ENCODE data around the gene CHSY1.
"Not testable (repeated sequence)": the region's sequence is repeated elsewhere in the genome, so short reads cannot be mapped to it uniquely, and the experiment has no call there.

CHSY1 gene

DNA sequence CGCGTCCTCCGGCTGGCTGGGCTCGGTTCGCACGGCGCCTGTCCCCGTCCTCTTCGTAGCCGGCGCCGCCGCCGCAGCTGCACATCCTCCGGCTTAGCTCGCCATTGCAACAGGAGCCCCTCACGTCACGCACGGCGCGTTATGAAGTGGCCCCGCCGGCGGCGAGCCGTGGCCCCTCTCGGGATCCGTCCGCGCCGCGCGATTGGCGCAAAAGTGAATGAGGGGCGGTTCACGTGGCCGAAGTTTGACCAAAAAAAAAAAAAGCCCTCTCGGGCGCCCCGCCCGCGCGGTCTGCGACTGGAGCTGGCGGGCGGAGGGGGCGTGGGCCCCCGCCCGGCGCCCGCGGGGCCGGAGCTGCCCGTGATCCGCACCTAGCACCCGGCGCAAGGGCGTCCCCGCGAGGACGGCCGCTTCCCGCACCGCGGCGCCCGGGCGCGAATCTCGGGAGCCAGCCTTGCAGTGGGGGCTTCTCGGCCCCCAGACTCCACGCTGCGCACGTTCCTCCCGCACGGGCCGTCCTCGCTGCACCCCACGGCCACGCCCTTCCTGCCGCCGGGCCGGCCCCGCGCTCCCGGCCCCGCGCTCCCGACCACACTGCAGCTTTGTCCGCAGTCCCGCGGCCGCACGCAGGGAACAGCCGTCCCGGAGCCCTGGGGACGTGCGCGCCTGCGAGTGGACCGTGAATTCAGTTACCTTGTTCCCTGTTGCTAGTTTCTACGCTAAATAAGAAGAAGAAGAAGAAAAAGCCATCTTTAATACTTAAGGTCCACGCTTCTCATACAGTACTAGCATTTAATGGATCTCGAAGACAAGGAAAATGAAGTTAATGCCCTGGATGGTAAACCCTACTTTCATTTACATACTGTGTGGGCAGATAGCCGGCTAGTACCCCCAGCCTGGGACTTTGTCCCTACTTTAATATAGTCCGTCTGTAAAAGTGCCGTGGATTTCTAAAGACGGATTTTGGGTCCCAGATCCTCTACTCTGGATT, at the start of gene CHSY1:
CHSY1 (minus strand) TSS at position 219 of the 991 bp plus-strand sequence. CDS start 592 bp downstream, outside the sequence.
- peak; percentile 89 for DNase-seq (ENCODE audit: low spot score)

DNA sequence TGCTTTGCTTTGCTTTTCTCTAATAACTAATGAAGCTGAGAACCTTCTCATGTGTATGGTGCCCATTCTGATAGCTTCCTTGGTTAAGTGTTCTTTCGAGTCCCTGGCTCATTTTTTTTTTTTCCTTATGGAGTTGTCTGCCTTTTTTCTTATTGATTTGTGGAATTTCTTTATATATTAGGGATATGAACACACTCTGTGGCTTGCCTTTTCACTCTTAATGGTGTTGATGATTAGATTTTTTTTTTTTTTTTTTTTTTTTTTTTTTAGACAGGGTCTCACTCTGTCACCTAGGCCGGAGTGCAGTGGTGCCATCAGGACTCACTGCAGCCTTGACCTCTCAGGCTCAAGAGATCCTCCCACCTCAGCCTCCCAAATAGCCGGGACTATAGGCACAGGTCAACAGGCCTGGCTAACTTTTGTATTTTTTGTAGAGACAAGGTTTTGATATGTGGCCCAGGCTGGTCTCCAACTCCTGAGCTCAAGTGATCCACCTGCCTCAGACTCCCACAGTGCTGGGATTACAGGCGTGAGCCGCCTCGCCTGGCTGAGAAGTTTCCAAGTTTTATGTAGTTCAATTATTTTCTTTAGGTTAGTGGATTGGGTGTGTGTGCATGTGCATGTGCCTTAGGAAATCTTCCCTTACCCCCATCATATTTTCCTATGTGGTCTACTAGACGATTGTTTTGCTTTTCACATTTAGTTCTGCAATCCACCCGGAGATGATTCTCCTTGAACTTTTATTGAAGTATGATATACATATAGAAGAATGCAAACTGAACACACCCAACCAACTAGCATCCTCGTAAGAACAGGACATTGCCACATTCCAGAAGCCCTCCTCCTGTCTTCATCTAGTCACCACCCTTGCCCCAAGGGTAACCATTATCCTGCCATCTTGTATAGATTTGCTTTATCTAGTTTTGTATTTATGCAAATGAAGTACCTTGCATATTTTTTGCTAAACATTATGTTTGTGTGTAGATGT, 44.9 kb upstream of the CHSY1 start:
- DNase-seq (ENCODE audit: low spot score), result no peak

- peak; percentile 77 for DNase-seq (ENCODE audit: low spot score)
Measured at GRCh38 chr15:101295607-101296161, 43.8 kb upstream of the CHSY1 start.

DNA sequence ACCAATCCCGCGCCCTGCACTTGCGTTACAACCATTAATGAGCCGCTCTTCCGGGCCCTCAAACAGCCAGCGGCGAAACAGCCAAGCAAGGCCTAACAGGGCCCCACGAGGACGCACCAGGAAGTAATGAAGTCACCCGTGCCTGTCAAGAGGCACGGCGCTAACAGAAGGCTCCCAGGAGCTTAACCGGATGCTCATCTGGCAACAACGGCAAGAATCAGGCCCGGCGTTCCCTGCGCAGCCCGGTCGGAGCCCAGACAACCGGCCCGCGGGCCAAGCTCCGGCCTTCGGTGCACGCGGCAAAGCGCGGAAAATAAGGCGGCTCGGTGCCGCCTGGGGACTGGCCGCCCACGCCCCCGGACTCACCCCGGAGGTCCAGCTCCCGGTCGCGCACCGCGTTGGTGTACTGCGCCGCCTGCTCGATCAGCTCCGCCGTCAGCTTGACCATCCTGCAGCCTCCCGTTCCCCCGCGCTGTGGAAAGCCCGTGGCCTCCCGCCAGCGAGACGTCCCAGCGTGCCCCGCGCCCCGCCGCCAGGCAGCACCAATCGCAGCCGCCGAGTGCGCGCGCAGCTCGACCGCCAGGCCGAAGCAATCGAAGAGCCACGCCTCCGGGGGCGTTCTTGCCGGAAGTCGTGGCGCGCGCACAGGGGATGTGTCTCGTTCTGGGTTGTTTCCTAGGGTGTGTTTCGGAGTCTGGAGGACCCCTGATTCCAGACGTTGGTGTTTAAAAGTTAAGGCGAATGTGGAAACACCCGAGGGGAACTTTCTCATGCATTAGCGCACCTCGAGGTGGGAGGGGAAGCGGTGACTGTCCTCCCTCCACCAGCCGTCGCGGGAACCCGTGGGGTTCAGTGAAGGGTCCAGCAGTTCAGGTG, 43.1 kb upstream of the CHSY1 start, which contains the start of gene SNRPA1:
SNRPA1 (minus strand) TSS at position 518 of the 876 bp plus-strand sequence; CDS start at position 448, 70 bp downstream.
- DNase-seq (ENCODE audit: low spot score), result peak; percentile 93

DNA sequence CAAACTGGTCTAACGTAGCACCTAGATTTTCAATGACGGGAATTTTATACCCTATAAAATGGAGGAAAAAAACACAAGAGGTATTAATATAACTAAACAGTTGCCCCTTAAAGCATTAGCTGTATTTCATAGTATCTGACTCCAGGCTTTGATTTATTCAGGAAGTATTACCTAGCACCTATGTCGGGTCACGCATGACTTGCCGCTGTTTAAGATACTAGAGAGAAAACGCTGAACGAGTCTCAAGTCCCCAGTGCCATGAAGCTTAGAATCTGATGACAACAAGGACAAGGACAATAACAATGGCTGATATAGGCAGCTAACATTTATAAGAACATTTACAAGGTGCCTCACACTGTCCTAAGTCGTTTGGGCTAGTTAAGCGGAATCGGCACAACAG, 41.3 kb upstream of the CHSY1 start:
- DNase-seq (ENCODE audit: low spot score), result no peak

DNA sequence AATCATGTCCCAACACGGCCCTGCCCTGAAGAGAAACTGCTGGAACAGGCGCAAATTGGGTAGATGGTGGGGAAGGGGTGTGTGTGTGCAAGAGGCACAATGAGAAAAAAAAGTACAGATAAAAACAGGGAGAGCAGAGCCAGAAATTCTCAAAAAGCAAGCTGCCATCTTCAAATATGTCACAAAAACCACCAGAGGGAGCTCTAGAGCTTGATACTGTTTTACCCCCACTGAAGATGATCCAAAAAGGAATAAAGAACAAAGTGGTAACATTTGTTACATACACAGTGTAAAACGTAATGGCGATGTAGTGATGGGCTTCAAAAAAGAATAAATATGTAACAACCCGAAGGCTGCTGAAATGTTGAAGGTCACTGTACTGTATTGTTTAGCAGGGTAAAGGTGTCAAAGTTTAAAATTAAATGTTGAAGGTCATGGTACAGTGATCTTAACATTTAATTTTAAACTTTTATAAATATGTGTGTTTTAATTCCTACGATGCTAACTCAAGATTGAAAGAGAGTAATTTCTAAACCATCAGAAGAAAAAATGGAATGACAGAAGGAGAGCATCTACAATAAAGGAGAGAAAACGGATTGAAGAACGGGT, 37.2 kb upstream of the CHSY1 start:
- peak; percentile 72 for DNase-seq (ENCODE audit: low spot score)

DNA sequence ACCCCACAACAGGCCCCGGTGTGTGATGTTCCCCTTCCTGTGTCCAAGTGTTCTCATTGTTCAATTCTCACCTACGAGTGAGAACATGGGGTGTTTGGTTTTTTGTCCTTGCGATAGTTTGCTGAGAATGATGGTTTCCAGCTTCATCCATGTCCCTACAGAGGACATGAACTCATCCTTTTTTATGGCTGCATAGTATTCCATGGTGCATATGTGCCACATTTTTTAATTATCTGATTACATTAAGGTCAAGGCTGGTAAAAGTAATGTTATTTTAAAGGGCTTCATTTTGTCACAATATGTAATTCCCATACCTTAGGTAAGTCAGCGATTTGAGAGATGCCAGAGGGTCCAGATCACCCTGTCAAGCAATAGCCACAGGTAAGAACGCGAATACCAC, 35.5 kb upstream of the CHSY1 start:
- DNase-seq (ENCODE audit: low spot score), result not testable (repeated sequence)

DNA sequence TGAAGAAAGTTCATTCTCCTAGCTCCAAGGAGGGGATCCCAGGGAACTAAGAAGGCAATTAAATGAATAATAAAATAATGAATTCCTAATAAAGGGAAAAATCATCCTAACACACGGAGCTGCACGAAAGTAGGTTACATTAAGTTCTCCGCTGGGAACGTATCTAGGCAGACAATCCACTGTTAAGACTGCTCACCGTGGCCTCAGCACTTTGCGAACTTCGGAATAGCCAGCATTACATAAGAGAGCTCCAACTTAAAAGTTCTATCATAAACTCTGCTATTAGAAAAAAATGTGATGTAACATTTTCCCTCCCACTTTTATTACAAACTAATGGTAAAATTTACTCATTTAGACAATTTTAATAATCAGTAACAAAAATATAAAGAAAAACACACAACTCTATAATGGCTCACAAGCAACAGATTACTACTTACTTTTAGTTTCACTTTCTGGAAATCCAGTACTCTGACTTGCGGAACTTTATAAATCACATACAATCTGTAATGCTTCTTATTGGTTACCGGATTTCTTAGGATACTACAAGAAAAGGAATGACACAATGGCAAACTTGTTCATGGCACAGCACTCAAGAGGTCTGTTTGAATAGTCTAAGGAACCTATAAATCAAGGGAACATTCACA, 34.7 kb upstream of the CHSY1 start:
- DNase-seq (ENCODE audit: low spot score), result no peak

GRCh38 chr15:101283931-101284330, 32.1 kb upstream of the CHSY1 start:
- no peak for DNase-seq (ENCODE audit: low spot score)

- DNase-seq (ENCODE audit: low spot score), result no peak
Measured at GRCh38 chr15:101280007-101280406, 28.2 kb upstream of the CHSY1 start.

GRCh38 chr15:101277943-101278564, 26.2 kb upstream of the CHSY1 start:
- no peak for DNase-seq (ENCODE audit: low spot score)

DNA sequence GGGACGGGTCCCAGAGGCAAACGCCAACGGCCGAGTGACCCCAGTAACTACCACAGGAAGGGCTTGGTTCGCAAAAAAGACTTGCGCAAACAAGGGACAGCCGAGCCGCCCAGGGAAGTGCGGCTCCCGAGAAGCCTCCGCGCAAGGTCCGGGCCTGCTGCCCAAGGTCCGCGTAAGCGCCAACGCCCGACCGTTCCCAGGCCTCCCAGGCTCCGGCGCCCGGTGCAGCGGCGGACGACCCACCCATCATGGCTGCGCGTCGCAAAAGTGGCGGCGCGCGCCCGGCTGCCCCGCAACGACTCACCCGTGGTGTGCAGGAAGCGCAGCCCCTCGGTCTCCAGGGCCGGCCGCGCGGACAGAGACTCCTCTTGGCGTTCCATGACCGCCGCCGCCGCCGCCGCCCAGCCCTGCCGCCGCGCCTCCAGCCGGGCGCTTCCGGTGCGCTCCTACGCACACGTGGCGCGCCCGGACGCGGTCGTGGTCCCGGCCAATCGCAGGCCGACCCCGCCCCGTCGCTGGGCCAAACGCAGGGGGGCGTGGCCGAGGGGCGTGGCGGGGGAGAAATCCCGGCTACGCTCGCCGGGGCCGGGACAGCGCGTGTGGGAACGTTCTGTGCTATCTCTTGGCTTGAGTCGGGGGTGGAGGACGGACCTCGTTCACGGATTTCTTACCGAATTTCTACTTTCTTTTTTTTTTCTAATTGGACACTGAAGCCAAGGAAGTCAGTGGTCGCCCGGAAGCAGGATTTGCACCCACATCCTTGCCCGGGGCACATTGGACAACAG, 25.4 kb upstream of the CHSY1 start, which contains the start of gene SELENOS:
SELENOS (minus strand) TSS at position 448 of the 785 bp plus-strand sequence; CDS start at position 380, 68 bp downstream.
- peak; percentile 83 for DNase-seq (ENCODE audit: low spot score)

GRCh38 chr15:101276501-101277037, 24.7 kb upstream of the CHSY1 start:
- no peak for DNase-seq (ENCODE audit: low spot score)

DNA sequence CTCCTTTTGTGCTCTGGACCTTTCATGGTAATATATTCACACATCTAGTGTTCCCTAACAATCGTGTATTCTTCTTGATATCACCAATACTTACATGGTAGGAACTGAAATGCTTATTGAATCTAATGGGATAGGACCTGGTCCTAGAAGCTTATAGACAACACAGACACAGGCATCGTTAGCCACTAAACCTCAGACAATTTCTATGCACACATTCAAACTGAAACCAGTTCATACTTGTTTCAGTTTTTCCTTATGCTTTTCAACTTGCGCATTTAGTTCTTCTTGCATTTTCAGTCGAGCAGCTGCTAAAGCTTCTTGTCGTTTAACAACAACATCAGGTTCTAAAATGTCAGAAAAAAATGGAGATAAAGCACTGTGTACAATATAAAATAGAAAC, 23.2 kb upstream of the CHSY1 start:
- no peak for DNase-seq (ENCODE audit: low spot score)

- no peak for DNase-seq (ENCODE audit: low spot score)
Measured at GRCh38 chr15:101273534-101273933, 21.7 kb upstream of the CHSY1 start.

DNA sequence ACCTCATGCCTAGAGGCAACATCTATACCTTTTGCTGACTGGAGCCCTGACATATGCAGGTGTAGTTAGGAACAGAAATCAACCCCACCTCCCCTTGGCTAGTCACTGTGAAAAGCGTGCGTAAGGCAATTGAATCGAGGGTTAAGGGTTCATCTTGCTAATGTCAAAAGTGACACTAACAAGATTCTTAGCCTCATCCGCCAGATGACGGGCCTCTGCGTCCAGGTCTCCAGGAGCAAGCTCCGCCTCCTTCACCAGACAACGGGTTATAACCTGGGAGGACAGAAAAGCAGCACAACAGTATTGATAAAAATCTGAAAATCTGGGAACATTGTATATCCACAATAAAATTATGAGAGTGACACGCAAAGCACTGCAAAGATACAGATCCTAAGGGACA, 20.7 kb upstream of the CHSY1 start:
- no peak for DNase-seq (ENCODE audit: low spot score)

DNA sequence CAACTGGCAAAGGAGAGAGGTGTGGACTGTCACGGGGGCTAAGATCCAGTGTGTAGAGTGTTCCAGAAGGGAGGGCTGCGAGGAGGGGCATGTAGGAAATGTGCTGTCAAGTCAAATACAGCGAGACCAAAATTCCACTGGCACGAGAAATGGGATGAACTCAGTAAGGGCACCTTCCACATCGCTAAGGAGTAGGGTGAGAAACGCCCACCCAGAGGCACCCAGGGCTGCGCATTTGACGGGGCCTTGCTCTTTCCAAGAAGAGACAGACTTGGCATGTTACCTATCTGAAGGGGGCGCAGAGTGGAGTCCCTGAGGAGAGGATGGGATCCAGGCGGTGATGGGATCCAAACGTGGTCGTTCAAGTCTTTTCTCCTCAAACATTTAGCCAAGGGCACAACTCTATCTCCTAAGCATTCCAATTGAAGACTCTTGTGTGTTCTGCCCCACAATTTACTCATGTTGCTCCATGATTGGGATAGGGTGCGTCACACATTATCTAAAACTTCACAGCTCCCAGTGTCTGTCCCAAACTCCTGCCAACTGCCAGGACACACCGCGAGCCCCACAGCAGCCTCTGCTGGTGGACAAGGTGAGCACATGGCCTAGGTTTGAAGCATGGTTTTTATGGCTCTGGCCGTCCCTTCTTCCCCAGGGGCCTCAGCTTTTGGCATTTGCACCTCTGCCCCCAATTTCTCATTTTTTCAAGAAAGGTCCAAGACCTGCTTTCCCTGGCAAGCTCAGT, 17.8 kb upstream of the CHSY1 start:
- DNase-seq (ENCODE audit: low spot score), result no peak

All from HuH-7.5 (cell line).